Activated CD4-positive, alpha-beta T cell treated with anti-CD3 and anti-CD28 coated beads for 24 hours (primary cell): ENCODE results near the gene HMCN1.
"Not testable (repeated sequence)": the region's sequence is repeated elsewhere in the genome, so short reads cannot be mapped to it uniquely, and the experiment has no call there.

Experiments
- DNase-seq, 2 donors: peaks; one replicate each; pipeline ENCODE4 v3.0.0-alpha.2; 2020; ENCODE audit warnings: low read depth in 2 of 2

The HMCN1 gene

DNA sequence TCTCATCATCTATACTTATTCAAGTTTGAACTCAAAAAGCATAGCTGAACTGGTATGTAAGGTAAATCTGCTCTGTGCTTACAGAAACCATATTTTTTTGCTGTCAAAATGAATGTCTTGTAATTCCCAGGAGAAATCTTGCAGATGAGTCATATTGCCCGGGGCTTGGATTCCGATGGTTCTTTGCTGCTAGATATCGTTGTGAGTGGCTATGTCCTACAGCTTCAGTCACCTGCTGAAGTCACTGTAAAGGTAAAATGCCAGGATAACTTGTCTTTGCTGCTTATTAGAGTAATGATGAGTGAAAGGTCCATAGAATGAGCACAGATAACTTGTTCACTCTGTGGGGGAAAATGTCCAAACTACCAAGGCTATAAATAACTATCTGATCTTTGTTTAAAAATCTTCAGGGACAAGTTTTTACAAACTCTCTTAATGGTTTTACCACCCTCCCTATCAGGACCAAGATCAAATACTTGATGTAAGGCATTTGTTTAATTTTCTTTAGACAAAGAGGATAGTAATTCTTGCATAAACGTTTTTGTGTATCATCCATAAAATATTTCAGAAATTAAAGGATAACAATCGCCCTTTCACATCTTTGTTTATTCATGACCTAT is 418.5 kb downstream of the HMCN1 start:
- no peak for DNase-seq

DNA sequence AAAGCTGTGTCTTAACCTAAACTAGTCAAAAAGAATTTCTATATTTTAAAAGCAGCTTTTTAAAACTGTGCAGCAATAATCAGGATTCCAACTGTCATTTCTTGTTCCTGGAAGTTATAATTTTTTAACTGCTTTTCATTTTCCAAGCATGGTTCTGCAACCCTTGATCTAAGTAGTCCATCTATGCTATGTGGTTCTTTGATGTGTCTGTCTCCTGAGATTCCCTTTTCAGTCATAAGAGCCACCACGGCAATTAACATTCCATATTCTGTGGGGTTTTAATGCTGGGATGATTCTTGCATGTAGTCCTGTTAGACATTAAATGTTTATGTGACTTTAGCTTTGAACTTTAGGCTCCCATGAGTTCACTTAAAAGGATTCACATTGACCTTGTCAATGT is 420.5 kb downstream of the HMCN1 start:
- no peak for DNase-seq

GRCh38 chr1:186155594-186155993 is 421.4 kb downstream of the HMCN1 start:
- DNase-seq, result no peak

DNA sequence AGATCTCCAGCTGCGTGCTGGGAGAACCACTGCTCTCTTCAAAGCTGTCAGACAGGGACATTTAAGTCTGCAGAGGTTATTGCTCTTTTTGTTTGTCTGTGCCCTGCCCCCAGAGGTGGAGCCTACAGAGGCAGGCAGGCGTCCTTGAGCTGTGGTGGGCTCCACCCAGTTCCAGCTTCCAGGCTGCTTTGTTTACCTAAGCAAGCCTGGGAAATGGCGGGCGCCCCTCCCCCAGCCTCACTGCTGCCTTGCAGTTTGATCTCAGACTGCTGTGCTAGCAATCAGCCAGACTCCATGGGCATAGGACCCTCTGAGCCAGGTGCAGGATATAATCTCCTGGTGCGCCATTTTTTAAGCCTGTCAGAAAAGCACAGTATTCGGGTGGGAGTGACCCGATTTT is 428.7 kb downstream of the HMCN1 start:
- DNase-seq, result not testable (repeated sequence)

GRCh38 chr1:186164773-186165172 is 430.6 kb downstream of the HMCN1 start:
- DNase-seq, result no peak

- no peak for DNase-seq
These were observed 431.1 kb downstream of the HMCN1 start for GRCh38 chr1:186165303-186165702.

DNA sequence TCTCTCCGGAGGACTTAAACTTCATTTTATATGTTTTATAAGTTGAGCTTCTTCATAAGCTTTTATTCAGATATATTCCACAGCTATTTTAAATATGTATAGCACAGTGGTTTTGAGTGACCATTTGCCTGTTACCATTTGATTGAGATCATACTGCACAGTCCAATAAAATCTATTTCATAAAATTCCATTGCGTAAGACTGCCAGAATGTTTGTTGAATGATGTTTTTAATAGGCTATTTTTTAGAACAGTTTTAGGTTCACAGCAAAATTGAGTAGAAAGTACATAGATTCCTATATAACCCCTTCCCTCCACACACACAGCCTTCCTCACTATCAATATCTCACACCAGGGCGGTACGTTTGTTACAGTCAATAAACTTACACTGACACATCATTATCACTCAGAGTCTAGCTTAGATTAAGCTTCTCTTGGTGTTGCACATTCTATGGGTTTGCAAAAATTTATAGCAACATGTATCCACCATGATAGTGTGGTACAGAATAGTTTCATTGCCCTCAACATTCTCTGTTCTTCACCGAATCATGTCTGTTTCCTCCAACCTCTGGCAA is 433.0 kb downstream of the HMCN1 start:
- no peak for DNase-seq

GRCh38 chr1:186175588-186175987 is 441.4 kb downstream of the HMCN1 start:
- no peak for DNase-seq

GRCh38 chr1:186178426-186179043 is 444.3 kb downstream of the HMCN1 start:
- no peak for DNase-seq

- DNase-seq, result no peak
These were observed 445.0 kb downstream of the HMCN1 start for GRCh38 chr1:186179231-186179630.

DNA sequence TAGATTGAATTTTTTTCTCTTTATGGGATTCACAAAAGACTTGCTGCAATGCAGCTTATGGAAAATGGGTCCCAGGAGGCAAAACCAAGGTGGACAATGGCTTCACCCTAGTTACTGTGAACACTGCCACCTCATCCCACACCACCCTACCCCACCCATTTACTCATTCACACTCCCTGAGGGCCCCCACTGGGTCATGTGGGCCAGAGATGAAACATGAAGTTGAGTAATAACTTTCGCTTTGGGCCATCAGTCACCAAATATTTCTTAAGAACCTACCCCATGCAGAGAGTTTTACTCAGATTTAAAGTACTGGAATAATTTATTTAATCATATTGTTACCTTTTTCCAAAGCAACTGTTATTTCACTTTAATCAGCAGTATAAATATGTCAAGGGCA is 449.0 kb downstream of the HMCN1 start:
- no peak for DNase-seq

DNA sequence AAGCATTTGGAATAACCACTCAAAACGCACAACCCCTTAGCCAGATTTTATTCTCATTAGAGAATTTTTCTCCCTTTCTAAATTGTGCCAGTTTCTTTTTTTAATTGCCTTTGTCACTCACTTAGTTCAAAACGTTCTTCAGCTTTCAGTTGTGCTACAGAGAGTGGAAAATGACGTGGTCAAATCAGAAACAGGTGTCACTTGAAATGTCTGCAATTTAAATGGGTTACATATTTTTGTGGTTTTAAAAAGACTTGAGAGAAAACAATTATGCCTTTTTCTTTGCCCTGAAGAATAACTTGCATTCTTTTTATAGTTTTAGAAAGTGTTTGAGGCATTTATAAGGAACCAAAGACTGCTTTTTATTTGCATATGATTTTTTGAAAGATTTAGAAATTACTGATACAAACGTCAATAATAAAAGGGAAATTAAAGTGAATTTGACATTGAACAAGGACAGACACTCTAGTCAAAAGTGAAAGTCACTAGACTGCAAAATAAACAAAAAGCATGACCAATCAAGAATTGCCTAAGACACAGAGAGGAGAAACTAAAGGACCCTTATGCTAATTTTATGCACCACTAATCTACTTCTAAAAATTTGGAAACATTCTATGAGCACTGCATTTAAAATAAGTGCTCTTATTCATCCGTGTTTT is 449.9 kb downstream of the HMCN1 start:
- no peak for DNase-seq

DNA sequence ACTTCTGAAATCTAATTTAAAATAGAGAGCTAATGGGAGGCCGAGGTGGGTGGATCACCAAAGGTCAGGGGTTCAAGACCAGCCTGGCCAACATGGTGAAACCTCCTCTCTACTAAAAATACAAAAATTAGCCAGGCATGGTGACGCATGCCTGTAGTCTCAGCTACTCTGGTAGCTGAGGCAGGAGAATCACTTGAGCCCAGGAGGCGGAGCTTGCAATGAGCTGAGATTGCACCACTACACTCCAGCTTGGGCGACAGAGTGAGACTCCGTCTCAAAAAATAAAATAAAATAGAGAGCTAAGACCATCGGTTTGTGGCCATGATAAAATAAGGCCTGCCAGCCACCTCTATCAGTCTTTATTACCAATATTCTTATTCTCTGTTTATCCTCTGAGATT is 452.1 kb downstream of the HMCN1 start:
- DNase-seq, result not testable (repeated sequence)

DNA sequence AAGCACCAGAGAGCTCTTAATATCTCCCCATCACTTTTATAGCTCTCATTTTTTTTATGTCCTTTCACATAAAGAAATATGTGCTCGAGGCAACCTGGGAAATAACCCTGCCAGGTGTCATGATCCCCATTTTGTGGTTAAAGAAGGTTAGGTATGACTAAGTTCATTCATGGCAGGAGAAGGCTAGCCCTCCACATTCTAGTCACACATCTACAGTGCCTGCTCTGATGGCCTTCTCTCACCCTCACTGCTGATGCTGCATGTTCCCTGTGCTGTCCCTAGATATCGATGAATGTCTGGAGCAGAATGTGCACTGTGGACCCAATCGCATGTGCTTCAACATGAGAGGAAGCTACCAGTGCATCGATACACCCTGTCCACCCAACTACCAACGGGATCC is 453.4 kb downstream of the HMCN1 start:
- DNase-seq, result no peak

- no peak for DNase-seq
These were observed 453.9 kb downstream of the HMCN1 start for GRCh38 chr1:186188004-186188539.

DNA sequence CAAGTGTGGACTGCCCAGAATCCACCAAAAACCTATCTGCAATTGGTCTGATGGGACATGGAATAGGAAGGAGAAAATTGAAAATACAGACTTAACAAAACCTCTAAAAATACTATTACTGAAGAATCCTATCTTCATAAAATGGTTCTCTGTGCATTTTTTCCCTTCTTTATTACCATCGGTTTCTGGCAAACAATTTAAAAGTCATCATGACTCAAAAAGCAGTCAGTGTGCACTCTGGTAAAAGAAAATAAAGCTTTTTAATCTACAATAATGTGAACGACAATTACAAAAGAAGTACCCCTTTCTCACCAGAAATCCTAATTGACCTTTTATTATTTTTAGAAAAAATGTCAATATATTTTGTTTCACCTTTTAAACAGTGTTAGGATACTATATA is 454.5 kb downstream of the HMCN1 start:
- DNase-seq, result no peak

DNA sequence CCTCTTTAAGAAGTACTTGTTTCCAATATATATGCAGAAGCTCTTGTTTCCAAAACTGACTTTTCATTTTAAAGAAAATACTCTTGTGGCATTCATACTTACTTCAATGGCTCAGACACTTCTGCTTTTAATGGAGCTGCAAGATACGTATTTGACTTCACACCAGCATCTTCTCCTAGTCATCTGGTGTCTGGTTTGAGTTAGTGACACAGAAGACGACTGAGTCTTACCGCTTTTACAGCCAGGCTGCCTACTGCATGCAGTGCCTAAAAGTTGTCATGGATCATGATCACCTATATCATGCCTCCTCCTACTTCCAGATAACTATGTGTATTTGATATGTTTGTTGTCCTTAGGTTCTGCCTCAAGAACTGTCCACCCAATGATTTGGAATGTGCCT is 455.0 kb downstream of the HMCN1 start:
- DNase-seq, result no peak

- no peak for DNase-seq
These were observed 457.3 kb downstream of the HMCN1 start for GRCh38 chr1:186191511-186191910.

- DNase-seq, result no peak
These were observed 459.0 kb downstream of the HMCN1 start for GRCh38 chr1:186193224-186193623.

- no peak for DNase-seq
These were observed 460.0 kb downstream of the HMCN1 start for GRCh38 chr1:186194107-186194756.

GRCh38 chr1:186195377-186195931 is 461.3 kb downstream of the HMCN1 start:
- DNase-seq, result no peak

DNA sequence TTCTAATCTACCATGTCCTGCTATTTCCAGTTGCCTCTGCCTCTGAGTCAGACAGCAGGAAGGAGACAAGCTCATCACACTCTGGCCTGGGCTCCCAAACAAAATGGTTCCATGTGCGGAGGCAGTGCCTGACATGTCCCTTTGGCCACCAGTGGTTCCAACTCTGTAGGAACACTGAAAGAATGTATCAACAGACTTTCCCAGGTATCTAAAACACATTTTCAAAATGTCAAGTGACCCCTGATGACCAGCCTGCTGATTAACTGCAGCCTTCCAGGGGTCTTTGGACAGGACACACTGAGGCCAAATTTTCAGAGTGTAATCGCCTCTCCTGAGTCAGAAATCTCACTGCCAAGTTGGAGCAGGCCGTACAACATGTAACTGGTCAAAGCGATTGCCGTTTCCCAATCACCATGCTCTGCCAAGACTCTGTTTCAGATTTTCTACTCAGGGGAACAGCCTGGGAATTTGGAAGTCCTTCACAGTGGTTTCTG is 468.1 kb downstream of the HMCN1 start:
- DNase-seq, result no peak
